ENCODE data around the gene PDGFA.

Gene PDGFA

DNA sequence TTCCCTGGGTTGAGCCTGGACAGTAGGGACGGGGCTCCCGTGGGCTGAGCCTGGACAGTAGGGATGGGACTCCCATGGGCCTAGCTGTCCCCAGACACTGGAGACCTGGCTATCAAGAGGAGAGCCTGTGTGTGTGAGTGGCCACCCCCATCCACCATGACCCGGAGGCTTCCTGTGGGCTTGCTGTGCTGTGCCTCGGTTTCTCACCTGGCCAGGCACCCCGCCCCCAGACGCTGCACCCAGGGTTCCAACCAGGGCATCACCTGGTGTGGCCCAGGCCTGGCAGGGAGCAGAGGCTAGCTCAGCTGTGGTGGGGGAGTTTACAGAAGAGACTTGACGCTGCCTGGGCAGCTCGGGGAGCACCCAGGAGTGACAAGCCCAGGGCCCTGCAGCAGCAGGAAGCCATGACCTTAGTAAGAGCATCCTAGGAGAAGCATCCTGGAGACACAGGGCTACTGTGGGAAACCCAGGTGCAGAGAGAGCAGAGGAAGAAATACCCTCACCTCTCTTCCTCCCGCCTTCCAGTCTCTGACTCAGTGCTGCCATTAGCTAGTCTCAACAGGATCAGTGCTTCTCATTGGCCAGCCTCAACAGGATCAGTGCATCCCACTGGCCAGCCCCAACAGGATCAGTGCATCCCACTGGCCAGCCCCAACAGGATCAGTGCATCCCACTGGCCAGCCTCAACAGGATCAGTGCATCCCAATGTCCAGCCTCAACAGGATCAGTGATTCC, 61.0 kb downstream of the PDGFA start:
- H3K79me2 ChIP-seq (ENCODE audit: control insufficient read depth, low read length), result no peaks in the 10 kb centered on the region
- no peaks in the 10 kb centered on the region for H3K9me2 ChIP-seq (replicated peaks; ENCODE audit: control insufficient read depth, low read length)
- no peaks in the 10 kb centered on the region for H3K4me1 ChIP-seq (ENCODE audit: control insufficient read depth, low read length)
- TF ChIP-seq, protein P1, sequence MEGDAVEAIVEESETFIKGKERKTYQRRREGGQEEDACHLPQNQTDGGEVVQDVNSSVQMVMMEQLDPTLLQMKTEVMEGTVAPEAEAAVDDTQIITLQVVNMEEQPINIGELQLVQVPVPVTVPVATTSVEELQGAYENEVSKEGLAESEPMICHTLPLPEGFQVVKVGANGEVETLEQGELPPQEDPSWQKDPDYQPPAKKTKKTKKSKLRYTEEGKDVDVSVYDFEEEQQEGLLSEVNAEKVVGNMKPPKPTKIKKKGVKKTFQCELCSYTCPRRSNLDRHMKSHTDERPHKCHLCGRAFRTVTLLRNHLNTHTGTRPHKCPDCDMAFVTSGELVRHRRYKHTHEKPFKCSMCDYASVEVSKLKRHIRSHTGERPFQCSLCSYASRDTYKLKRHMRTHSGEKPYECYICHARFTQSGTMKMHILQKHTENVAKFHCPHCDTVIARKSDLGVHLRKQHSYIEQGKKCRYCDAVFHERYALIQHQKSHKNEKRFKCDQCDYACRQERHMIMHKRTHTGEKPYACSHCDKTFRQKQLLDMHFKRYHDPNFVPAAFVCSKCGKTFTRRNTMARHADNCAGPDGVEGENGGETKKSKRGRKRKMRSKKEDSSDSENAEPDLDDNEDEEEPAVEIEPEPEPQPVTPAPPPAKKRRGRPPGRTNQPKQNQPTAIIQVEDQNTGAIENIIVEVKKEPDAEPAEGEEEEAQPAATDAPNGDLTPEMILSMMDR (IDR thresholded peaks at IDR 0.05; ENCODE audit: low read depth, low read length, poor library complexity, severe bottlenecking), result no peak
- no peak for TF ChIP-seq EZH2phosphoT487 (IDR thresholded peaks at IDR 0.05; ENCODE audit: borderline replicate concordance, low read length)
- no peaks in the 10 kb centered on the region for H3K27me3 ChIP-seq (ENCODE audit: control insufficient read depth, low read length)
- H4K20me1 ChIP-seq (ENCODE audit: control insufficient read depth, insufficient read depth, low read depth, low read length), result no peaks in the 10 kb centered on the region
- no peak overlapping the region for H3K27ac ChIP-seq (ENCODE audit: low read depth, low read length)
- H3K36me3 ChIP-seq (ENCODE audit: control insufficient read depth, low read length), result no peaks in the 10 kb centered on the region
- H3K4me3 ChIP-seq (ENCODE audit: low read length), result no peak overlapping the region
- peaks cover 30% of the 10 kb centered on the region; the same call in 1 of the 2 replicates for H3K9me3 ChIP-seq (ENCODE audit: control insufficient read depth, insufficient read depth, low read length)
- H3K4me2 ChIP-seq (ENCODE audit: low read length), result no peak overlapping the region
- no peaks in the 10 kb centered on the region for H3F3A ChIP-seq (ENCODE audit: control insufficient read depth, insufficient read depth)

DNA sequence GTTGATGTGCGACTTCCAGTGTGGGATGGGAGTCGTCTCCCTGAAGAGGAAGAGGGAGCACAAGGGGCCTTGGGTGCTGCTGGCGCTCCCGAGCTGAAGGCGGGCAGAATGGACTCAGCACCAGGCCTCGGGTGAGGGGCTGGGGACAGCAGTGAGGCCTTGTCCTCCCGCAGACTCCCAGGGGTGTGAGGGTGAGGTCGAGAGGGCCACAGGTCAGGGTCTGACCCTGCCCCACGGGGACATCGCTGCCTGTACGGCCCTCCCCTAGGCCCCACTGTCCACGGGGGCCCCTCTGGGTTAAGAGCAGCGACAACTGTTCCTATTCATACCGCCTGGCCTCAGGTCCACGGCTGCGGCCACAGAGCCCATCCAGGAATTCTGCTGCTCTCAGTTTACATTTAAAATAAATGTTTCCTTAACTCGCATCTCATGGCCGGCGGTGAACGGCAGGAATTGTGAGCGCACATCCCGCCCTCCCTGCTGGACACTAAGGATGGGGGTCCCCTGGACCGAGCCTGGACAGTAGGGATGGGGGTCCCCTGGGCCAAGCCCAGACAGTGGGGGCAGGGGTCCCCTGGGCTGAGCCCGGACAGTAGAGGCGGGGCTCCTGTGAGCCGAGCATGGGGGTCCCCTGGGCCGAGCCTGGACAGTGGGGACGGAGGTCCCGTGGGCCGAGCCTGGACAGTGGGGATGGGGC, 61.7 kb downstream of the PDGFA start:
- Histone ChIP-seq H3K79me2 (ENCODE audit: control insufficient read depth, low read length) (no peaks in the 10 kb centered on the region), H3K27me3 (ENCODE audit: control insufficient read depth, low read length) (no peaks in the 10 kb centered on the region), H3F3A (ENCODE audit: control insufficient read depth, insufficient read depth) (no peaks in the 10 kb centered on the region), H4K20me1 (ENCODE audit: control insufficient read depth, insufficient read depth, low read depth, low read length) (no peaks in the 10 kb centered on the region), H3K4me2 (ENCODE audit: low read length) (no peak overlapping the region), H3K4me3 (ENCODE audit: low read length) (no peak overlapping the region), H3K9me2 (replicated peaks; ENCODE audit: control insufficient read depth, low read length) (no peaks in the 10 kb centered on the region), H3K27ac (ENCODE audit: low read depth, low read length) (no peak overlapping the region), H3K9me3 (ENCODE audit: control insufficient read depth, insufficient read depth, low read length) (peaks cover 25% of the 10 kb centered on the region; the same call in 1 of the 2 replicates), H3K36me3 (ENCODE audit: control insufficient read depth, low read length) (no peaks in the 10 kb centered on the region), H3K4me1 (ENCODE audit: control insufficient read depth, low read length) (no peaks in the 10 kb centered on the region)
- TF ChIP-seq, protein P1 (IDR thresholded peaks at IDR 0.05; ENCODE audit: low read depth, low read length, poor library complexity, severe bottlenecking), result no peak
- no peak for TF ChIP-seq EZH2phosphoT487 (IDR thresholded peaks at IDR 0.05; ENCODE audit: borderline replicate concordance, low read length)

DNA sequence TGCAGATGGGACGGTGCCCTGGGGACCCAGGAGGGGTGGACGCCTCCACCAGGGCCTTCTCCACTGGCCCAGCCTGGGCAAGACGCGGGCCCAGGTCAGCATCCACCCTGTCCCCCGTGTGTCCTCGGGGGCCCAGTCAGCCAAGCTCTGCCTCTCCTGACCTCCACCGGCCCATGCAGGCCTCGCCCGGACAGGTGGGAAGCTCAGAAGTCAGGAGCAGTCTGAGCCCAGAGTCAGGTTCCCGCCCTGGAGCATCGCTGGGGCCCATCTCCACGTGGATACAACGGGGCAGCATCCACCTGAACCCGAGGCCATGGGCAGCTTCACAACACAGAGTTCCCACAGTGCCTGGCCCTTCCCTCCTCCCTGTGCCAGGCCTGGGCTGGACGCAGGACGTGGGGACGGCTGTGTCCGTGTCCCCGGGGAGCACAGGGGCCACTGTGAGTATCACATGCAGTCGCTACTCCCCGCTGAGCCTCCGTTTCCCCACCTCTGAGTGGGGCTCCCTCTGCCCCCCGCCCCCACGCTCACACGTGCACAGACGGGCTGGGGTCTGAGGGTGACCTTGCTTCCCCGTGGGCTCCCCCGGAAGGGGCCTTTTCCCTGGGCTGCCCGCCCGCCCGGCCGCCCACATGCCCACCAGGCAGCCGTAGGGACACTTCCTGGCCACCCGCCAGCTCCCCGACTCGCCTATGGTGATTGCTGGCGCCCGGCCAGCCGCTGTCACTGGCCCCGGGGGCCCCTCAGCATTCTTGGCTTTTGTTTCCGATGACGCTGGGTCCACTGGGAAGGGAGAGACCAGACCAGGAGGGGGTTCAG, 64.3 kb downstream of the PDGFA start:
- Histone ChIP-seq H3K4me1 (ENCODE audit: control insufficient read depth, low read length) (no peaks in the 10 kb centered on the region), H3K27ac (ENCODE audit: low read depth, low read length) (no peak overlapping the region), H3K4me3 (ENCODE audit: low read length) (no peak overlapping the region), H3K9me2 (replicated peaks; ENCODE audit: control insufficient read depth, low read length) (no peaks in the 10 kb centered on the region), H3K4me2 (ENCODE audit: low read length) (no peak overlapping the region), H3K27me3 (ENCODE audit: control insufficient read depth, low read length) (no peaks in the 10 kb centered on the region), H3K9me3 (ENCODE audit: control insufficient read depth, insufficient read depth, low read length) (peaks cover 10% of the 10 kb centered on the region; the same call in 1 of the 2 replicates), H3K36me3 (ENCODE audit: control insufficient read depth, low read length) (no peaks in the 10 kb centered on the region), H4K20me1 (ENCODE audit: control insufficient read depth, insufficient read depth, low read depth, low read length) (no peaks in the 10 kb centered on the region), H3K79me2 (ENCODE audit: control insufficient read depth, low read length) (no peaks in the 10 kb centered on the region), H3F3A (ENCODE audit: control insufficient read depth, insufficient read depth) (no peaks in the 10 kb centered on the region)
- TF ChIP-seq, protein P1 (IDR thresholded peaks at IDR 0.05; ENCODE audit: low read depth, low read length, poor library complexity, severe bottlenecking), result no peak
- no peak for TF ChIP-seq EZH2phosphoT487 (IDR thresholded peaks at IDR 0.05; ENCODE audit: borderline replicate concordance, low read length)

Measured in DOHH2 (cell line).